ENCODE data around the gene KDM2A. TPM values are rescaled to one million over a fixed set of nuclear protein-coding genes. Genes with fewer than 3 reads are reported as not detected.

The KDM2A gene
- total RNA-seq, 1 experiment from 2014 or later, result 120 TPM

DNA sequence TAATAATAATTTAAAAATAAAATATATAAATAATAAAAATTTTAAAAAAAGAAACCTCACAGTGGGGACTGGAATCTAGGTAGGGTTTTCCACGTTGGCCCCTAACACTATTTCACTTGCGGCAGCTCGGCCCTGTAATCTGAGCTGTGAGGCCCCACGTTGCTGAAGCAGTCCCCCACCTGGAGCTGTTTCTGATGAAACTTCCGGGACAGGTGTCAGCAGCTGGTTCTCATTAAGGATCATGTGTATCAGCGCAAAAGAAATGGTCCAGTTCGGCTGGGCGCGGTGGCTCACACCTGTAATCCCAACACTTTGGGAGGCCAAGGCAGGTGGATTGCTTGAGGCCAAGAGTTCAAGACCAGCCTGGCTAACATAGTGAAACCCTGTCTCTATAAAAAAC, 45.2 kb upstream of the KDM2A start:
- H2AFZ ChIP-seq, result no peak overlapping the region
- no peak for DNase-seq
- H4K20me1 ChIP-seq (ENCODE audit: insufficient read depth), result no peaks in the 10 kb centered on the region
- peaks cover 13% of the 10 kb centered on the region; the same call in 1 of the 2 replicates for H3K36me3 ChIP-seq (ENCODE audit: low read depth)
- no peaks in the 10 kb centered on the region for H3K79me2 ChIP-seq (ENCODE audit: low read depth)
- H3K27ac ChIP-seq, result no peak overlapping the region
- peaks cover 35% of the 10 kb centered on the region for H3F3A ChIP-seq (ENCODE audit: insufficient read depth, low read depth)
- no TSS peak for BruUV-seq (replicated peaks)
- H3K4me2 ChIP-seq, result no peak overlapping the region
- ChIA-PET POLR2A (ENCODE audit: unreplicated experiment) (no interaction called here), CTCF (no interaction called here)
- no peak for TF ChIP-seq EZH2 (IDR thresholded peaks at IDR 0.05; ENCODE audit: low read depth)
- TF ChIP-seq CTCF (conservative IDR thresholded peaks at IDR 0.05), result no peak
- no peak overlapping the region for H3K4me3 ChIP-seq
- peaks cover 30% of the 10 kb centered on the region for H3K4me1 ChIP-seq (replicated peaks; ENCODE audit: insufficient read depth)
- H3K9me3 ChIP-seq (ENCODE audit: insufficient read depth, low read depth), result no peaks in the 10 kb centered on the region
- no peaks in the 10 kb centered on the region for H3K27me3 ChIP-seq (ENCODE audit: insufficient read depth, low read depth)
- intact Hi-C loops (cut with micrococcal nuclease; ENCODE audit: unreplicated experiment), result no loop called here
- H3K9me2 ChIP-seq (ENCODE audit: insufficient read depth), result no peaks in the 10 kb centered on the region

GRCh38 chr11:67076202-67076601, 42.9 kb upstream of the KDM2A start:
- no peak for TF ChIP-seq CTCF (conservative IDR thresholded peaks at IDR 0.05)
- no peak for TF ChIP-seq EZH2 (IDR thresholded peaks at IDR 0.05; ENCODE audit: low read depth)
- BruUV-seq (replicated peaks), result no TSS peak
- CTCF ChIA-PET, result interaction anchor here (0.7 kb wide), 1 partner anchor 20 kb away, joined by 4 read pairs; no protein-coding TSS in a partner anchor

GRCh38 chr11:67079065-67079705, 39.9 kb upstream of the KDM2A start:
- ChIA-PET POLR2A (ENCODE audit: unreplicated experiment) (interaction anchor here (0.6 kb wide), 2 partner anchors 83 to 274 kb away, joined by 4 read pairs; partner anchors contain the start of gene POLD4), CTCF (no interaction called here)
- H3K4me3 ChIP-seq, result no peak overlapping the region
- no TSS peak for BruUV-seq (replicated peaks)
- H3K27ac ChIP-seq, result peak overlapping the region; percentile 84
- no peaks in the 10 kb centered on the region for H3K27me3 ChIP-seq (ENCODE audit: insufficient read depth, low read depth)
- H3K9me3 ChIP-seq (ENCODE audit: insufficient read depth, low read depth), result no peaks in the 10 kb centered on the region
- DNase-seq, result no peak
- H2AFZ ChIP-seq, result no peak overlapping the region
- intact Hi-C loops (cut with micrococcal nuclease; ENCODE audit: unreplicated experiment), result no loop called here
- H3K4me2 ChIP-seq, result peak overlapping the region; percentile 70
- no peaks in the 10 kb centered on the region for H3K9me2 ChIP-seq (ENCODE audit: insufficient read depth)
- TF ChIP-seq CTCF (conservative IDR thresholded peaks at IDR 0.05) (no peak), EZH2 (IDR thresholded peaks at IDR 0.05; ENCODE audit: low read depth) (no peak)
- no peaks in the 10 kb centered on the region; the same call in 1 of the 2 replicates for H3K79me2 ChIP-seq (ENCODE audit: low read depth)
- H3F3A ChIP-seq (ENCODE audit: insufficient read depth, low read depth), result peaks cover 61% of the 10 kb centered on the region
- no peaks in the 10 kb centered on the region for H4K20me1 ChIP-seq (ENCODE audit: insufficient read depth)
- no peaks in the 10 kb centered on the region for H3K36me3 ChIP-seq (ENCODE audit: low read depth)
- H3K4me1 ChIP-seq (replicated peaks; ENCODE audit: insufficient read depth), result peaks cover 57% of the 10 kb centered on the region

More at GRCh38 chr11:67076202-67076601, 42.9 kb upstream of the KDM2A start:
- peaks cover 13% of the 10 kb centered on the region; the same call in 1 of the 2 replicates for H3K36me3 ChIP-seq (ENCODE audit: low read depth)
- intact Hi-C loops (cut with micrococcal nuclease; ENCODE audit: unreplicated experiment), result no loop called here
- no peaks in the 10 kb centered on the region for H3K9me3 ChIP-seq (ENCODE audit: insufficient read depth, low read depth)
- POLR2A ChIA-PET (ENCODE audit: unreplicated experiment), result interaction anchor here (0.6 to 0.7 kb wide), 2 partner anchors 14 to 356 kb away, joined by 3 to 5 read pairs; no protein-coding TSS in a partner anchor
- H4K20me1 ChIP-seq (ENCODE audit: insufficient read depth), result no peaks in the 10 kb centered on the region
- peaks cover 47% of the 10 kb centered on the region for H3K4me1 ChIP-seq (replicated peaks; ENCODE audit: insufficient read depth)
- H3F3A ChIP-seq (ENCODE audit: insufficient read depth, low read depth), result peaks cover 47% of the 10 kb centered on the region
- H3K9me2 ChIP-seq (ENCODE audit: insufficient read depth), result no peaks in the 10 kb centered on the region
- no peak overlapping the region for H3K4me3 ChIP-seq
- H3K4me2 ChIP-seq, result no peak overlapping the region
- H3K79me2 ChIP-seq (ENCODE audit: low read depth), result no peaks in the 10 kb centered on the region; the same call in 1 of the 2 replicates
- H3K27me3 ChIP-seq (ENCODE audit: insufficient read depth, low read depth), result no peaks in the 10 kb centered on the region
- H2AFZ ChIP-seq, result no peak overlapping the region
- no peak overlapping the region for H3K27ac ChIP-seq
- no peak for DNase-seq
